Measurements from ENCODE around the gene CNTRL. TPM values are rescaled to one million over a fixed set of nuclear protein-coding genes. Genes with fewer than 3 reads are reported as not detected.

The CNTRL gene
- total and polyA plus RNA-seq, 2 experiments from 2014 or later = 3.4 to 7.9 TPM

DNA sequence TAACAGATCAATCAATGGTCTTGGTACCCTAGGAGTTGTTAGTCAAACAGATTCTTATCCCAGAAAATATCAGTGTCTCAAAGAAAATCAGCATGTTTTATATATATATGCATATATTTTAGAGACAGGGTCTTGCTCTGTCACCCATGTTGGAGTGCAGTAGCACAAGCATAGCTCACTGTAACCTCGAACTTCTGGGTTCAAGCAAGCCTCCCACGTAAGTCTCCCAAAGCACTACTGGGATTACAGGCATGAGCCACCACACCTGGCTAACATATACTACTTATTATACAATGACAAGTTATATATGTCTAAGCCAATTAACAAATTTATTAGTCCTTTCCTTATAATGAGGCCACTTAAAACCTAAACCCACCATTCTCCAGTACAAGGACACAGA is 116.5 kb downstream of the CNTRL start:
- Histone ChIP-seq H3K9me2 (replicated peaks; ENCODE audit: insufficient read depth) (no peaks in the 10 kb centered on the region), H3K4me1 (ENCODE audit: insufficient read depth) (peaks cover 23% of the 10 kb centered on the region), H3K36me3 (replicated peaks; ENCODE audit: insufficient read depth, low read depth) (no peaks in the 10 kb centered on the region), H4K20me1 (ENCODE audit: insufficient read depth, poor library complexity, severe bottlenecking) (peaks cover 91% of the 10 kb centered on the region), H3K4me3 (no peak overlapping the region), H3K79me2 (peaks cover 100% of the 10 kb centered on the region), H2AFZ (no peak overlapping the region), H3K27me3 (no peaks in the 10 kb centered on the region), H3K4me2 (no peak overlapping the region), H3K9me3 (ENCODE audit: low read depth) (no peaks in the 10 kb centered on the region), H3K27ac (no peak overlapping the region)
- no peak for DNase-seq (ENCODE audit: low spot score)
- WGBS (ENCODE audit: low lambda C conversion rate, missing lambda C conversion rate) = 93% methylated on average over 2 of the region's 2 CpGs
- TF ChIP-seq EZH2phosphoT487 (IDR thresholded peaks at IDR 0.05; ENCODE audit: low read depth, severe bottlenecking, unreplicated experiment) (no peak), EZH2 (IDR thresholded peaks at IDR 0.05; ENCODE audit: borderline replicate concordance) (no peak)
- TF ChIP-seq, protein P1, sequence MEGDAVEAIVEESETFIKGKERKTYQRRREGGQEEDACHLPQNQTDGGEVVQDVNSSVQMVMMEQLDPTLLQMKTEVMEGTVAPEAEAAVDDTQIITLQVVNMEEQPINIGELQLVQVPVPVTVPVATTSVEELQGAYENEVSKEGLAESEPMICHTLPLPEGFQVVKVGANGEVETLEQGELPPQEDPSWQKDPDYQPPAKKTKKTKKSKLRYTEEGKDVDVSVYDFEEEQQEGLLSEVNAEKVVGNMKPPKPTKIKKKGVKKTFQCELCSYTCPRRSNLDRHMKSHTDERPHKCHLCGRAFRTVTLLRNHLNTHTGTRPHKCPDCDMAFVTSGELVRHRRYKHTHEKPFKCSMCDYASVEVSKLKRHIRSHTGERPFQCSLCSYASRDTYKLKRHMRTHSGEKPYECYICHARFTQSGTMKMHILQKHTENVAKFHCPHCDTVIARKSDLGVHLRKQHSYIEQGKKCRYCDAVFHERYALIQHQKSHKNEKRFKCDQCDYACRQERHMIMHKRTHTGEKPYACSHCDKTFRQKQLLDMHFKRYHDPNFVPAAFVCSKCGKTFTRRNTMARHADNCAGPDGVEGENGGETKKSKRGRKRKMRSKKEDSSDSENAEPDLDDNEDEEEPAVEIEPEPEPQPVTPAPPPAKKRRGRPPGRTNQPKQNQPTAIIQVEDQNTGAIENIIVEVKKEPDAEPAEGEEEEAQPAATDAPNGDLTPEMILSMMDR (IDR thresholded peaks at IDR 0.05; ENCODE audit: poor library complexity) = no peak

DNA sequence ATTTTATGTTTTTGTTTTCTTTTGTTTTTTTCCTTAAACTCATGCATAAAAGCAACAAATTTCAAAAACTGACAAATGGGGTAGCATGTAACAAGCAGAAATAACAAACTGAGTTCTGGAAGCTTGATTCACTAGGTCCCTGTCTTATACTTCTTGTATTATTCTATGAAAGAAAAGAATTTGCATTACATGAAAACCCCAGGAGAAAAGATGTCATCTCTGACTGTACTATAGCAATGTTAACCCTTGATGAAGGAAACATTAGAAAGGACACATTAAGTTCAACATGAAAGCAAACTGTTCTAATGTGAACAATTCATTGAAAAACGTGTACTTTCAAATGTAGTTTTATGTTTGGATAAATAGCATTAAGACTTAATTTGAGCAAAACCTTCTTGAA is 117.8 kb downstream of the CNTRL start:
- peaks cover 100% of the 10 kb centered on the region for H3K79me2 ChIP-seq
- TF ChIP-seq, protein P1 (IDR thresholded peaks at IDR 0.05; ENCODE audit: poor library complexity) = no peak
- TF ChIP-seq EZH2 (IDR thresholded peaks at IDR 0.05; ENCODE audit: borderline replicate concordance) (no peak), EZH2phosphoT487 (IDR thresholded peaks at IDR 0.05; ENCODE audit: low read depth, severe bottlenecking, unreplicated experiment) (no peak)
- peaks cover 35% of the 10 kb centered on the region for H3K4me1 ChIP-seq (ENCODE audit: insufficient read depth)
- no peak for DNase-seq (ENCODE audit: low spot score)
- H2AFZ ChIP-seq = no peak overlapping the region
- 88% methylated on average over 1 of the region's 1 CpG for WGBS (ENCODE audit: low lambda C conversion rate, missing lambda C conversion rate)
- H3K9me2 ChIP-seq (replicated peaks; ENCODE audit: insufficient read depth) = no peaks in the 10 kb centered on the region
- no peaks in the 10 kb centered on the region for H3K9me3 ChIP-seq (ENCODE audit: low read depth)
- no peaks in the 10 kb centered on the region for H3K36me3 ChIP-seq (replicated peaks; ENCODE audit: insufficient read depth, low read depth)
- no peaks in the 10 kb centered on the region for H3K27me3 ChIP-seq
- H3K4me2 ChIP-seq = peak overlapping the region; percentile 0
- H4K20me1 ChIP-seq (ENCODE audit: insufficient read depth, poor library complexity, severe bottlenecking) = peaks cover 91% of the 10 kb centered on the region
- H3K4me3 ChIP-seq = no peak overlapping the region
- no peak overlapping the region for H3K27ac ChIP-seq

DNA sequence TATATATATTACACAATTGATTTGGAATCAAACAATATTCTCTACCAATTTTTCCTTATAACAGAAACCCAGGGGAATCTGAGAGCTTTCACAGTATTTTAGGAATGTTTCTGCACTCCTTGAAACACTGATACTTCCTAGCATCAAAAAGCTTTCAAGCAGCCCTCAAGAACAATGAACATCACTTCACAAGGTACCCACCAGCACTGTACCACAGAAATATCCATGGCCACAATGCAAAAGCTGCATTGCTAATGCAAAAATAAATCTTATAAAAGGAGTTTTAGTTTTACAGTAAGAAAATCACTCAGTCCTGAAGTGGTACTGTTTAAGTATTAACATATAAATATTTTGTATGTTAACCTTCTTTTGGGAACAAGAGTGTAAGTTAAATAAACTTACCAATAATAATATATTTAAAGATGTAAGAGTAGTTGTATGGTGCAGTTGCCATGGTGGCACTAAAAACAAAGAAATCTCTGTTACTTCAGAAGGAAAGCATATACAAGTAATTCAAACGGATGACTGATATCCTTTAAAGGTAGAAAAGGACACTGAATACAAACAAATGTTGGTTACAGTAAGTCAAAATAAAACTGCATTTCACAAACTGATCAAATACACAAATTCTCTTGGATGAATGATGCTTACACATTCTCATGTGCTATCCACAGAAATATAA is 118.3 kb downstream of the CNTRL start:
- Histone ChIP-seq H3K79me2 (peaks cover 100% of the 10 kb centered on the region), H3K27me3 (no peaks in the 10 kb centered on the region), H4K20me1 (ENCODE audit: insufficient read depth, poor library complexity, severe bottlenecking) (peaks cover 93% of the 10 kb centered on the region), H3K27ac (no peak overlapping the region), H3K36me3 (replicated peaks; ENCODE audit: insufficient read depth, low read depth) (no peaks in the 10 kb centered on the region), H3K4me2 (peak overlapping the region; percentile 0), H2AFZ (no peak overlapping the region), H3K4me1 (ENCODE audit: insufficient read depth) (peaks cover 35% of the 10 kb centered on the region), H3K4me3 (no peak overlapping the region), H3K9me3 (ENCODE audit: low read depth) (no peaks in the 10 kb centered on the region), H3K9me2 (replicated peaks; ENCODE audit: insufficient read depth) (no peaks in the 10 kb centered on the region)
- 34% methylated on average over 1 of the region's 1 CpG for WGBS (ENCODE audit: low lambda C conversion rate, missing lambda C conversion rate)
- TF ChIP-seq EZH2 (IDR thresholded peaks at IDR 0.05; ENCODE audit: borderline replicate concordance) (no peak), EZH2phosphoT487 (IDR thresholded peaks at IDR 0.05; ENCODE audit: low read depth, severe bottlenecking, unreplicated experiment) (no peak)
- TF ChIP-seq, protein P1 (IDR thresholded peaks at IDR 0.05; ENCODE audit: poor library complexity) = no peak
- no peak for DNase-seq (ENCODE audit: low spot score)

Measured in hepatocyte (in vitro differentiated cells).